Progenitor cell of endocrine pancreas (in vitro differentiated cells): ENCODE data around the gene CXCL5. TPM values are rescaled to one million over a fixed set of nuclear protein-coding genes. Genes with fewer than 3 reads are reported as not detected.

ENCODE experiments used
- DNase-seq: peaks from one replicate; pipeline ENCODE4 v3.0.0; 2021; ENCODE audit warnings: low spot score; ENCODE audit not compliant: unreplicated experiment
- H3K27ac Mint-ChIP-seq: 2 replicates; pipeline ENCODE4 v1.8.0; 2021; ENCODE audit warnings: mild to moderate bottlenecking, moderate library complexity, mixed read lengths
- H3K27me3 Mint-ChIP-seq: 2 replicates; pipeline ENCODE4 v1.8.0; 2021; ENCODE audit warnings: mixed read lengths
- H3K36me3 Mint-ChIP-seq: 2 replicates; pipeline ENCODE4 v1.8.0; 2022; ENCODE audit warnings: mixed read lengths; ENCODE audit not compliant: insufficient read depth
- H3K4me1 Mint-ChIP-seq: 2 replicates; pipeline ENCODE4 v1.8.0; 2021; ENCODE audit warnings: low read depth, mixed read lengths
- H3K4me3 Mint-ChIP-seq: 2 replicates; pipeline ENCODE4 v1.8.0; 2021; ENCODE audit warnings: low read depth, mild to moderate bottlenecking, moderate library complexity, mixed read lengths
- H3K9me3 Mint-ChIP-seq: 2 replicates; pipeline ENCODE4 v1.8.0; 2021; ENCODE audit warnings: low read depth, mixed read lengths
- total RNA-seq: library from RNA; stranded (reverse); gene quantifications from 2 replicates; pipeline ENCODE4 v1.2.1, GENCODE V29; 2021
- TF ChIP-seq, protein P1 (sequence below): fragments of 200-600 bp; sonication (generic); IDR thresholded peaks from one replicate; pipeline ENCODE4 v1.5.0; 2021; ENCODE audit warnings: antibody characterized with exemption, mild to moderate bottlenecking; ENCODE audit not compliant: unreplicated experiment

CXCL5 gene
- total RNA-seq, 1 donor from 2014 or later, result 0.34 TPM

- H3K36me3 Mint-ChIP-seq, result no peaks in the 10 kb centered on the region
- DNase-seq, result no peak
- peaks cover 6% of the 10 kb centered on the region for H3K27me3 Mint-ChIP-seq
- no peaks in the 10 kb centered on the region for H3K9me3 Mint-ChIP-seq
- H3K27ac Mint-ChIP-seq, result no peak overlapping the region
- H3K4me1 Mint-ChIP-seq, result no peaks in the 10 kb centered on the region
- H3K4me3 Mint-ChIP-seq, result no peak overlapping the region
- TF ChIP-seq, protein P1, sequence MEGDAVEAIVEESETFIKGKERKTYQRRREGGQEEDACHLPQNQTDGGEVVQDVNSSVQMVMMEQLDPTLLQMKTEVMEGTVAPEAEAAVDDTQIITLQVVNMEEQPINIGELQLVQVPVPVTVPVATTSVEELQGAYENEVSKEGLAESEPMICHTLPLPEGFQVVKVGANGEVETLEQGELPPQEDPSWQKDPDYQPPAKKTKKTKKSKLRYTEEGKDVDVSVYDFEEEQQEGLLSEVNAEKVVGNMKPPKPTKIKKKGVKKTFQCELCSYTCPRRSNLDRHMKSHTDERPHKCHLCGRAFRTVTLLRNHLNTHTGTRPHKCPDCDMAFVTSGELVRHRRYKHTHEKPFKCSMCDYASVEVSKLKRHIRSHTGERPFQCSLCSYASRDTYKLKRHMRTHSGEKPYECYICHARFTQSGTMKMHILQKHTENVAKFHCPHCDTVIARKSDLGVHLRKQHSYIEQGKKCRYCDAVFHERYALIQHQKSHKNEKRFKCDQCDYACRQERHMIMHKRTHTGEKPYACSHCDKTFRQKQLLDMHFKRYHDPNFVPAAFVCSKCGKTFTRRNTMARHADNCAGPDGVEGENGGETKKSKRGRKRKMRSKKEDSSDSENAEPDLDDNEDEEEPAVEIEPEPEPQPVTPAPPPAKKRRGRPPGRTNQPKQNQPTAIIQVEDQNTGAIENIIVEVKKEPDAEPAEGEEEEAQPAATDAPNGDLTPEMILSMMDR, result no peak
Observed at GRCh38 chr4:74016068-74016467, 17.6 kb upstream of the CXCL5 start.

DNA sequence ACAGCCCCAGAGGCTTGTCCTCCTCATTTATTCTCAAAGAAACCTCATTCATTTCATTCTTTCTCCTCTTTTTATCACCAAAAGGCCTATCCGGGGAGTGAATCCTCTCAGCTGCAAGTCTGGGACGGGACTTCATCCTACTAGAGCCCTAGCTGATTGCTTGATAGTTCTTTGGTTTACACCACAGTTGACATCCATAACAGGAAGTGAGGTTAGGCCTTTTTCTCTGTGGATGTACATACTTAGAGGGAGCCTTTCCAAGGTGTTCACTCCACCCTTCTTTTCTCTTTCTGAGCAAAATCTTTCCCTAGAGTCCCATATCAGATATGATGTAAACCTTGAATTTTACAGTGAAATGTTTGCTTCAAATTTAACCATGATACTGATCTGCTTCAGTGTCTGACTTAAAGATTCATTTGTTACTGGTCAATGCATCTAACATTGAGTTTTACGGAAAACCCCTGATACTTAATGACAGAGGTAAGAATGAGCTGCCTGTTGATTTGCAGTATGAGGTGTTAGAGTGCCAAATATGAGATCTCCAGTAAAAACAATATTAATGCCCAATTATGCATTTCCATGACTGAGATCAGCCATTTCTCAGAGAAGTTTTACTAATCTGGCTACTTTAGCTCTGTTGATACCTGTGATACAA is 16.8 kb upstream of the CXCL5 start:
- peaks cover 6% of the 10 kb centered on the region for H3K27me3 Mint-ChIP-seq
- no peak for DNase-seq
- TF ChIP-seq, protein P1, result no peak
- H3K4me3 Mint-ChIP-seq, result no peak overlapping the region
- no peaks in the 10 kb centered on the region for H3K9me3 Mint-ChIP-seq
- no peak overlapping the region for H3K27ac Mint-ChIP-seq
- no peaks in the 10 kb centered on the region for H3K4me1 Mint-ChIP-seq
- no peaks in the 10 kb centered on the region for H3K36me3 Mint-ChIP-seq

DNA sequence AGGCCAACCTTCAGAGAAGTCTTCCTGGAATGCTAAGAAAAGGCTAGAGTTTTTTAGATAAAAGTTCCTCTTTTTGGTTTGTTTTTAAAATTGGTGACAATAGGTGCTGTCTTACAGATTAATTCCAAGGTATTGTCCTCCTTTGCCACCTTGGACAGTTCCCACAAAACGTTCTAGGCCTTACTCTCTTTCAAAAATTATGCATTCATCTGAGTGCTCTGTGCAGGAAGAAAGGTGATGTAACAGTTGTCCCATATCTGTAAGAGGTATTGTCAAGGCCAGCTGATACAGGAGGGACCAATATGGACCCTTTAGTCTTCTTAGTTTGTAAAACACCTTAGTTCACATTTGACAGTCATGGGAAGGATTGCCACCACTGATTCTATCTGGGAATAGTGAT is 15.9 kb upstream of the CXCL5 start:
- DNase-seq, result no peak
- Mint-ChIP-seq H3K4me3 (no peak overlapping the region), H3K4me1 (no peaks in the 10 kb centered on the region), H3K9me3 (no peaks in the 10 kb centered on the region), H3K27ac (no peak overlapping the region), H3K27me3 (peaks cover 6% of the 10 kb centered on the region), H3K36me3 (no peaks in the 10 kb centered on the region)
- TF ChIP-seq, protein P1, result no peak

DNA sequence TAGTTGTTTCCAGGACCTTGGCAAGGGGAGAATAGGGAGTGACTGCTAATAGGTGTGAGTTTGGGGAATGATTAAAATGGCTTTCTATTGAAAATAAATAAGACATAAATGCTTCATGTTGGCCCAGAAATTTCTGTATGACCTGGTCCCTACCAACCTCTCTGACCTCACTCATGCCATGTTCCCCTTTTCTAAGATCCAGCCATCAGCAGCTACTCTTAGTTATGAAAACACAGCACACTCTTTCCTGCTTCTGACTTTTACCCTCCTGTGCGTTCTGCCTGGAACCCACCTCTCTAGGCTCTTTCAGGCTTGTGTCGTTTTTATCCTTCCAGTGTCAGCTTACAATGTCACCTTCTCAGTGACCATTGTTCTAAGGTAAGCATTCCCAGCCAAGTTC is 14.8 kb upstream of the CXCL5 start:
- H3K4me3 Mint-ChIP-seq, result no peak overlapping the region

GRCh38 chr4:74012130-74012529 is 13.7 kb upstream of the CXCL5 start:
- TF ChIP-seq, protein P1, result no peak
- H3K27ac Mint-ChIP-seq, result no peak overlapping the region
- H3K4me3 Mint-ChIP-seq, result no peak overlapping the region

More for the DNA sequence above, 14.8 kb upstream of the CXCL5 start:
- no peak for DNase-seq
- H3K27ac Mint-ChIP-seq, result no peak overlapping the region
- H3K27me3 Mint-ChIP-seq, result peaks cover 6% of the 10 kb centered on the region
- no peaks in the 10 kb centered on the region for H3K4me1 Mint-ChIP-seq
- TF ChIP-seq, protein P1, result no peak
- H3K36me3 Mint-ChIP-seq, result no peaks in the 10 kb centered on the region
- H3K9me3 Mint-ChIP-seq, result no peaks in the 10 kb centered on the region

More at GRCh38 chr4:74012130-74012529, 13.7 kb upstream of the CXCL5 start:
- H3K9me3 Mint-ChIP-seq, result no peaks in the 10 kb centered on the region
- no peaks in the 10 kb centered on the region for H3K4me1 Mint-ChIP-seq
- DNase-seq, result no peak
- H3K36me3 Mint-ChIP-seq, result no peaks in the 10 kb centered on the region
- H3K27me3 Mint-ChIP-seq, result peaks cover 6% of the 10 kb centered on the region
